ENCODE data around the gene NCOA1.
"Not testable (repeated sequence)": the region's sequence is repeated elsewhere in the genome, so short reads cannot be mapped to it uniquely, and the experiment has no call there.

Gene NCOA1

GRCh38 chr2:24632172-24632571 lies 141.1 kb downstream of the NCOA1 start:
- DNase-seq (ENCODE audit: low read depth in 2 of 2): no peak

- DNase-seq (ENCODE audit: low read depth in 2 of 2): no peak
Measured at GRCh38 chr2:24635181-24635580, 144.1 kb downstream of the NCOA1 start.

GRCh38 chr2:24638568-24638967 lies 147.5 kb downstream of the NCOA1 start:
- DNase-seq (ENCODE audit: low read depth in 2 of 2): no peak

- DNase-seq (ENCODE audit: low read depth in 2 of 2): no peak
Measured at GRCh38 chr2:24642351-24642750, 151.3 kb downstream of the NCOA1 start.

- no peak for DNase-seq (ENCODE audit: low read depth in 2 of 2)
Measured at GRCh38 chr2:24643051-24643450, 152.0 kb downstream of the NCOA1 start.

- no peak for DNase-seq (ENCODE audit: low read depth in 2 of 2)
Measured at GRCh38 chr2:24644032-24644431, 153.0 kb downstream of the NCOA1 start.

- no peak for DNase-seq (ENCODE audit: low read depth in 2 of 2)
Measured at GRCh38 chr2:24650997-24651642, 160.1 kb downstream of the NCOA1 start.

GRCh38 chr2:24651643-24652003 lies 160.6 kb downstream of the NCOA1 start:
- DNase-seq (ENCODE audit: low read depth in 2 of 2): no peak

- no peak for DNase-seq (ENCODE audit: low read depth in 2 of 2)
Measured at GRCh38 chr2:24652265-24653182, 161.5 kb downstream of the NCOA1 start.

GRCh38 chr2:24657818-24658217 lies 166.8 kb downstream of the NCOA1 start:
- no peak for DNase-seq (ENCODE audit: low read depth in 2 of 2)

GRCh38 chr2:24658531-24659202 lies 167.6 kb downstream of the NCOA1 start:
- DNase-seq (ENCODE audit: low read depth in 2 of 2): no peak

- DNase-seq (ENCODE audit: low read depth in 2 of 2): no peak
Measured at GRCh38 chr2:24659862-24660261, 168.8 kb downstream of the NCOA1 start.

- no peak for DNase-seq (ENCODE audit: low read depth in 2 of 2)
Measured at GRCh38 chr2:24667542-24667941, 176.5 kb downstream of the NCOA1 start.

GRCh38 chr2:24671230-24671629 lies 180.2 kb downstream of the NCOA1 start:
- no peak for DNase-seq (ENCODE audit: low read depth in 2 of 2)

- no peak for DNase-seq (ENCODE audit: low read depth in 2 of 2)
Measured at GRCh38 chr2:24672589-24672988, 181.5 kb downstream of the NCOA1 start.

GRCh38 chr2:24675338-24675737 lies 184.3 kb downstream of the NCOA1 start:
- no peak for DNase-seq (ENCODE audit: low read depth in 2 of 2)

GRCh38 chr2:24676493-24676892 lies 185.4 kb downstream of the NCOA1 start:
- DNase-seq (ENCODE audit: low read depth in 2 of 2): no peak

- not testable (repeated sequence) for DNase-seq (ENCODE audit: low read depth in 2 of 2)
Measured at GRCh38 chr2:24678066-24678465, 187.0 kb downstream of the NCOA1 start.

GRCh38 chr2:24680196-24680595 lies 189.1 kb downstream of the NCOA1 start:
- DNase-seq (ENCODE audit: low read depth in 2 of 2): no peak

- no peak for DNase-seq (ENCODE audit: low read depth in 2 of 2)
Measured at GRCh38 chr2:24682304-24682703, 191.2 kb downstream of the NCOA1 start.

GRCh38 chr2:24683408-24683807 lies 192.4 kb downstream of the NCOA1 start:
- no peak for DNase-seq (ENCODE audit: low read depth in 2 of 2)

GRCh38 chr2:24690524-24690923 lies 199.5 kb downstream of the NCOA1 start:
- no peak for DNase-seq (ENCODE audit: low read depth in 2 of 2)

GRCh38 chr2:24691806-24692205 lies 200.8 kb downstream of the NCOA1 start:
- no peak for DNase-seq (ENCODE audit: low read depth in 2 of 2)

Data from stimulated activated CD4-positive, alpha-beta T cell treated with anti-CD3 and anti-CD28 coated beads, Interleukin-1b, Interleukin-23, amount 100 ng/mL, for 1 hour (primary cell).